SK-N-MC (cell line): ENCODE data around the gene TRPV2.

Source experiments
- EZH2 ChIP-seq: fragments of 200-600 bp; sonication (generic); IDR thresholded peaks from one replicate; pipeline ENCODE4 v1.6.1; 2017; ENCODE audit warnings: antibody characterized with exemption
- POLR2AphosphoS5 ChIP-seq: IDR thresholded peaks from 2 replicates; pipeline ENCODE4 v1.6.1; 2012; ENCODE audit warnings: mild to moderate bottlenecking, low read depth, low read length, borderline replicate concordance

- no peak for TF ChIP-seq POLR2AphosphoS5
- no peak for TF ChIP-seq EZH2
Measured at GRCh38 chr17:16428098-16428882, 12.9 kb downstream of the TRPV2 start.
